ENCODE measurements around the gene INTS3. TPM values are rescaled to one million over a fixed set of nuclear protein-coding genes. Genes with fewer than 3 reads are reported as not detected.

INTS3 gene
- total and polyA plus RNA-seq, 10 of the 15 experiments (the other 5 are each of a cell fraction or from before 2014, with no cell fraction given) = 12.6 to 87.4 (median 30.8) TPM

GRCh38 chr1:153749408-153750005, 21.7 kb downstream of the INTS3 start (continued):
- TF ChIP-seq, protein P1, sequence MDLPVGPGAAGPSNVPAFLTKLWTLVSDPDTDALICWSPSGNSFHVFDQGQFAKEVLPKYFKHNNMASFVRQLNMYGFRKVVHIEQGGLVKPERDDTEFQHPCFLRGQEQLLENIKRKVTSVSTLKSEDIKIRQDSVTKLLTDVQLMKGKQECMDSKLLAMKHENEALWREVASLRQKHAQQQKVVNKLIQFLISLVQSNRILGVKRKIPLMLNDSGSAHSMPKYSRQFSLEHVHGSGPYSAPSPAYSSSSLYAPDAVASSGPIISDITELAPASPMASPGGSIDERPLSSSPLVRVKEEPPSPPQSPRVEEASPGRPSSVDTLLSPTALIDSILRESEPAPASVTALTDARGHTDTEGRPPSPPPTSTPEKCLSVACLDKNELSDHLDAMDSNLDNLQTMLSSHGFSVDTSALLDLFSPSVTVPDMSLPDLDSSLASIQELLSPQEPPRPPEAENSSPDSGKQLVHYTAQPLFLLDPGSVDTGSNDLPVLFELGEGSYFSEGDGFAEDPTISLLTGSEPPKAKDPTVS (IDR thresholded peaks at IDR 0.05; ENCODE audit: low read depth, low read length) = no peak
- TF ChIP-seq ZNF622 (IDR thresholded peaks at IDR 0.05) (no peak), SREBF1 (IDR thresholded peaks at IDR 0.05; ENCODE audit: low read length) (no peak), POLR2AphosphoS2 (IDR thresholded peaks at IDR 0.05; ENCODE audit: low read depth, low read length) (no peak), SMAD5 (IDR thresholded peaks at IDR 0.05; ENCODE audit: low read depth) (no peak), CTCF (IDR thresholded peaks at IDR 0.05 in 2 of 3, conservative IDR thresholded peaks at IDR 0.05 in 1 of 3; ENCODE audit: control insufficient read depth in 2 of 3, extremely low read depth in 1 of 3, insufficient read depth in 1 of 3, low read depth in 3 of 3, low read length in 3 of 3) (peak; percentile 97 to 99 (median 99); a peak in 5 of 6 replicates), PRDM15 (CRISPR knock-in tag; IDR thresholded peaks at IDR 0.05) (no peak), EZH2 (IDR thresholded peaks at IDR 0.05; ENCODE audit: borderline replicate concordance, control insufficient read depth, low read depth, low read length) (no peak), MXI1 (IDR thresholded peaks at IDR 0.05; ENCODE audit: low read depth, low read length) (no peak), E4F1 (IDR thresholded peaks at IDR 0.05; ENCODE audit: borderline replicate concordance, partially characterized antibody) (no peak), USF1 (IDR thresholded peaks at IDR 0.05; ENCODE audit: borderline replicate concordance, extremely low read length, insufficient read depth, low read depth, low read length) (no peak), ETV6 (conservative IDR thresholded peaks at IDR 0.05 in 1 of 2, IDR thresholded peaks at IDR 0.05 in 1 of 2; ENCODE audit: borderline replicate concordance in 1 of 2, low read depth in 1 of 2) (no peak), ATF7 (IDR thresholded peaks at IDR 0.05; ENCODE audit: low read depth) (no peak), PML (IDR thresholded peaks at IDR 0.05; ENCODE audit: low read length) (no peak), MEF2A (IDR thresholded peaks at IDR 0.05; ENCODE audit: insufficient read depth, low read depth, low read length) (no peak), RCOR1 (conservative IDR thresholded peaks at IDR 0.05; ENCODE audit: low read depth, low read length) (no peak), CREM (IDR thresholded peaks at IDR 0.05; ENCODE audit: low read depth) (no peak), ESRRA (IDR thresholded peaks at IDR 0.05; ENCODE audit: low read length) (no peak)

All from GM12878 (cell line).